CD8-positive, alpha-beta memory T cell (primary cell): ENCODE measurements around the gene MAP3K3. TPM values are rescaled to one million over a fixed set of nuclear protein-coding genes. Genes with fewer than 3 reads are reported as not detected.
A peak's percentile ranks its signal among the peaks of the same experiment; 100 is the strongest.

ENCODE experiments used
- CTCF ChIA-PET: fragments of 350-600 bp; sonication (Branson Sonifier 250); formaldehyde crosslinking; loops from one replicate; lab custom pipeline; 2021; ENCODE audit warnings: antibody characterized with exemption; lab: Charles Lee
- POLR2A ChIA-PET: fragments of 350-600 bp; sonication (Branson Sonifier 250); formaldehyde crosslinking; loops from one replicate; lab custom pipeline; 2021; ENCODE audit warnings: antibody characterized with exemption; lab: Charles Lee
- DNase-seq, 5 donors: peaks; one replicate each; pipeline versions ENCODE4 v3.0.0 to v3.0.0-alpha.2; 2020 to 2022; ENCODE audit warnings: mixed read lengths in 1 of 5
- H3K27ac ChIP-seq: one replicate; pipeline ENCODE4 v1.7.0; 2013; ENCODE audit warnings: low read depth, mild to moderate bottlenecking, low read length, moderate library complexity
- H3K27me3 ChIP-seq: 2 replicates; pipeline ENCODE4 v1.7.0; 2013; ENCODE audit warnings: low read length, mild to moderate bottlenecking; ENCODE audit not compliant: insufficient read depth, poor library complexity, severe bottlenecking
- H3K36me3 ChIP-seq: 2 replicates; pipeline ENCODE4 v1.7.0; 2013; ENCODE audit warnings: mild to moderate bottlenecking, low read length, moderate library complexity; ENCODE audit not compliant: insufficient read depth
- H3K4me1 ChIP-seq: 2 replicates; pipeline ENCODE4 v1.7.0; 2013; ENCODE audit warnings: mild to moderate bottlenecking, low read length, moderate library complexity; ENCODE audit not compliant: insufficient read depth
- H3K4me3 ChIP-seq: 2 replicates; pipeline ENCODE4 v1.7.0; 2013; ENCODE audit warnings: mild to moderate bottlenecking, low read length
- H3K9me3 ChIP-seq: 2 replicates; pipeline ENCODE4 v1.7.0; 2013; ENCODE audit warnings: mild to moderate bottlenecking, low read length
- H3K27ac Mint-ChIP-seq, 8 donors: one replicate each; pipeline ENCODE4 v1.8.0; 2020 to 2021; ENCODE audit warnings: mixed read lengths in 8 of 8, mild to moderate bottlenecking in 6 of 8, inconsistent platforms in 3 of 8, moderate library complexity in 3 of 8
- H3K27me3 Mint-ChIP-seq, 2 donors: one replicate each; pipeline ENCODE4 v1.8.0; 2020 to 2021; ENCODE audit warnings: mixed read lengths in 2 of 2, mild to moderate bottlenecking in 1 of 2, moderate library complexity in 1 of 2
- H3K36me3 Mint-ChIP-seq, 3 donors: one replicate each; pipeline ENCODE4 v1.8.0; 2020 to 2021; ENCODE audit warnings: mixed read lengths in 3 of 3, inconsistent platforms in 1 of 3, mild to moderate bottlenecking in 1 of 3
- H3K4me1 Mint-ChIP-seq, 3 donors: one replicate each; pipeline ENCODE4 v1.8.0; 2020 to 2021; ENCODE audit warnings: mixed read lengths in 3 of 3, inconsistent platforms in 1 of 3, mild to moderate bottlenecking in 1 of 3
- H3K4me3 Mint-ChIP-seq, 7 donors: one replicate each; pipeline ENCODE4 v1.8.0; 2020 to 2021; ENCODE audit warnings: mixed read lengths in 7 of 7, mild to moderate bottlenecking in 6 of 7, moderate library complexity in 4 of 7, inconsistent platforms in 2 of 7
- H3K9me3 Mint-ChIP-seq, 5 donors: one replicate each; pipeline ENCODE4 v1.8.0; 2020 to 2022; ENCODE audit warnings: mixed read lengths in 5 of 5, mild to moderate bottlenecking in 3 of 5, moderate library complexity in 2 of 5, inconsistent platforms in 1 of 5
- polyA plus RNA-seq: library from polyadenylated mRNA; unstranded; fragments of 300-500 nt; fragmentation: Illumina TruSeq; gene quantifications from one replicate; pipeline ENCODE4 v1.2.3, GENCODE V29; 2021
- total RNA-seq, 2 experiments: library from RNA; stranded (reverse); gene quantifications; one replicate each; pipeline ENCODE4 v1.2.3, GENCODE V29; 2021

Gene MAP3K3
- total and polyA plus RNA-seq, 3 experiments from 2014 or later: 34.7 to 50.3 (median 35.8) TPM

GRCh38 chr17:63694950-63695773 is 72.9 kb downstream of the MAP3K3 start:
- Mint-ChIP-seq H3K36me3 (peaks cover 3 to 85% (median 4%) of the 10 kb centered on the region in 3 donors), H3K4me3 (peak overlapping the region; percentile 50 to 88 (median 63)), H3K27me3 (peaks cover 0 to 3% of the 10 kb centered on the region in 2 donors), H3K9me3 (peaks cover 0 to 2% (median 0%) of the 10 kb centered on the region in 5 donors), H3K27ac (peak overlapping the region; percentile 66 to 99 (median 88)), H3K4me1 (peaks cover 50 to 64% (median 52%) of the 10 kb centered on the region in 3 donors)
- H3K4me3 ChIP-seq: no peak overlapping the region
- ChIA-PET POLR2A (interaction anchor here (0.6 to 7.5 kb wide), 19 partner anchors 13 to 269 kb away, joined by 3 to 270 read pairs (median 6); partner anchors contain the start of genes CCDC47, DCAF7, DDX42 and MAP3K3), CTCF (interaction anchor here (0.6 to 10.4 kb wide), 6 partner anchors 15 to 270 kb away, joined by 3 to 251 read pairs (median 4); partner anchors contain the start of genes GH2 and MAP3K3)
- DNase-seq: peak in 1 of 5 donors; percentile 31
- H3K4me1 ChIP-seq: peaks cover 42% of the 10 kb centered on the region
- H3K9me3 ChIP-seq: no peaks in the 10 kb centered on the region
- no peaks in the 10 kb centered on the region for H3K27me3 ChIP-seq
- peaks cover 34% of the 10 kb centered on the region for H3K36me3 ChIP-seq
- no peak overlapping the region for H3K27ac ChIP-seq

- no peaks in the 10 kb centered on the region for H3K27me3 ChIP-seq
- DNase-seq: peak in 1 of 5 donors; percentile 25
- H3K4me3 ChIP-seq: no peak overlapping the region
- ChIA-PET CTCF (interaction anchor here (1.5 to 10.4 kb wide), 3 partner anchors 15 to 270 kb away, joined by 3 to 251 read pairs (median 6); partner anchors contain the start of gene MAP3K3), POLR2A (interaction anchor here (1.0 to 7.5 kb wide), 7 partner anchors 13 to 270 kb away, joined by 3 to 270 read pairs (median 9); partner anchors contain the start of genes CCDC47, DDX42 and MAP3K3)
- H3K4me1 ChIP-seq: peaks cover 42% of the 10 kb centered on the region
- H3K9me3 ChIP-seq: no peaks in the 10 kb centered on the region
- Mint-ChIP-seq H3K36me3 (peaks cover 3 to 78% (median 4%) of the 10 kb centered on the region in 3 donors), H3K4me3 (peak overlapping the region; percentile 98 to 100 (median 98)), H3K27me3 (peaks cover 0 to 3% of the 10 kb centered on the region in 2 donors), H3K9me3 (peaks cover 0 to 2% (median 0%) of the 10 kb centered on the region in 5 donors), H3K4me1 (peaks cover 50 to 64% (median 52%) of the 10 kb centered on the region in 3 donors), H3K27ac (peak overlapping the region; percentile 52 to 99 (median 97))
- H3K36me3 ChIP-seq: peaks cover 29% of the 10 kb centered on the region
- H3K27ac ChIP-seq: no peak overlapping the region
Measured at GRCh38 chr17:63695889-63696288, 73.7 kb downstream of the MAP3K3 start.

GRCh38 chr17:63696381-63696961 is 74.3 kb downstream of the MAP3K3 start:
- peak in 4 of 5 donors; percentile 22 to 62 (median 52) for DNase-seq
- Mint-ChIP-seq H3K9me3 (peaks cover 0 to 3% (median 0%) of the 10 kb centered on the region in 5 donors), H3K27ac (peak overlapping the region; percentile 74 to 99 (median 97)), H3K27me3 (peaks cover 0 to 3% of the 10 kb centered on the region in 2 donors), H3K4me1 (peaks cover 54 to 68% (median 54%) of the 10 kb centered on the region in 3 donors), H3K4me3 (peak overlapping the region; percentile 98 to 100 (median 98)), H3K36me3 (peaks cover 3 to 76% (median 4%) of the 10 kb centered on the region in 3 donors)
- peak overlapping the region; percentile 28 for H3K27ac ChIP-seq
- CTCF ChIA-PET: interaction anchor here (1.5 to 10.4 kb wide), 5 partner anchors 14 to 270 kb away, joined by 3 to 251 read pairs (median 8); partner anchors contain the start of gene MAP3K3
- H3K4me1 ChIP-seq: peaks cover 44% of the 10 kb centered on the region
- H3K36me3 ChIP-seq: peaks cover 29% of the 10 kb centered on the region
- no peaks in the 10 kb centered on the region for H3K27me3 ChIP-seq
- H3K4me3 ChIP-seq: peak overlapping the region; percentile 95
- no peaks in the 10 kb centered on the region for H3K9me3 ChIP-seq
- POLR2A ChIA-PET: interaction anchor here (1.0 to 7.5 kb wide), 5 partner anchors 12 to 78 kb away, joined by 5 to 270 read pairs (median 20); partner anchors contain the start of genes CCDC47, DDX42 and MAP3K3

GRCh38 chr17:63697341-63698286 is 75.4 kb downstream of the MAP3K3 start:
- peak overlapping the region; percentile 74 for H3K27ac ChIP-seq
- peaks cover 0 to 3% of the 10 kb centered on the region in 2 donors for H3K27me3 Mint-ChIP-seq
- CTCF ChIA-PET: interaction anchor here (1.0 to 10.4 kb wide), 11 partner anchors 9 to 272 kb away, joined by 3 to 251 read pairs (median 6); partner anchors contain the start of genes CCDC47, DDX42 and MAP3K3
- peaks cover 0 to 6% (median 0%) of the 10 kb centered on the region in 5 donors for H3K9me3 Mint-ChIP-seq
- peak overlapping the region; percentile 95 for H3K4me3 ChIP-seq
- no peaks in the 10 kb centered on the region for H3K27me3 ChIP-seq
- peak; percentile 76 to 92 (median 84) for DNase-seq
- POLR2A ChIA-PET: interaction anchor here (0.6 to 7.5 kb wide), 12 partner anchors 11 to 1041 kb away, joined by 3 to 270 read pairs (median 6); partner anchors contain the start of genes CCDC47, DDX42 and MAP3K3
- H3K36me3 ChIP-seq: peaks cover 29% of the 10 kb centered on the region
- H3K4me1 Mint-ChIP-seq: peaks cover 61 to 71% (median 62%) of the 10 kb centered on the region in 3 donors
- H3K4me1 ChIP-seq: peaks cover 50% of the 10 kb centered on the region
- H3K4me3 Mint-ChIP-seq: peak overlapping the region; percentile 98 to 100 (median 98)
- peak overlapping the region; percentile 94 to 99 (median 98) for H3K27ac Mint-ChIP-seq
- no peaks in the 10 kb centered on the region for H3K9me3 ChIP-seq
- peaks cover 3 to 75% (median 4%) of the 10 kb centered on the region in 3 donors for H3K36me3 Mint-ChIP-seq

GRCh38 chr17:63698381-63698885 is 76.2 kb downstream of the MAP3K3 start:
- H3K27ac ChIP-seq: peak overlapping the region; percentile 74
- no peaks in the 10 kb centered on the region for H3K9me3 ChIP-seq
- H3K4me1 Mint-ChIP-seq: peaks cover 61 to 71% (median 63%) of the 10 kb centered on the region in 3 donors
- ChIA-PET CTCF (interaction anchor here (1.0 to 10.4 kb wide), 10 partner anchors 10 to 133 kb away, joined by 3 to 251 read pairs (median 6); partner anchors contain the start of genes CCDC47, DDX42 and MAP3K3), POLR2A (interaction anchor here (0.6 to 7.5 kb wide), 12 partner anchors 10 to 271 kb away, joined by 3 to 270 read pairs (median 6); partner anchors contain the start of genes CCDC47, DDX42 and MAP3K3)
- H3K9me3 Mint-ChIP-seq: peaks cover 0 to 6% (median 0%) of the 10 kb centered on the region in 5 donors
- peak overlapping the region; percentile 94 to 99 (median 98) for H3K27ac Mint-ChIP-seq
- peaks cover 58% of the 10 kb centered on the region for H3K4me1 ChIP-seq
- peaks cover 22% of the 10 kb centered on the region for H3K36me3 ChIP-seq
- peak overlapping the region; percentile 95 for H3K4me3 ChIP-seq
- peak in 2 of 5 donors; percentile 12 to 20 for DNase-seq
- peaks cover 2 to 75% (median 4%) of the 10 kb centered on the region in 3 donors for H3K36me3 Mint-ChIP-seq
- peak overlapping the region; percentile 98 to 100 (median 98) for H3K4me3 Mint-ChIP-seq
- no peaks in the 10 kb centered on the region for H3K27me3 ChIP-seq
- peaks cover 0 to 3% of the 10 kb centered on the region in 2 donors for H3K27me3 Mint-ChIP-seq

GRCh38 chr17:63698886-63699637 is 76.8 kb downstream of the MAP3K3 start:
- peak; percentile 80 to 97 (median 94) for DNase-seq
- Histone ChIP-seq H3K27ac (peak overlapping the region; percentile 74), H3K4me1 (peaks cover 60% of the 10 kb centered on the region), H3K27me3 (no peaks in the 10 kb centered on the region), H3K36me3 (peaks cover 19% of the 10 kb centered on the region), H3K4me3 (peak overlapping the region; percentile 95), H3K9me3 (no peaks in the 10 kb centered on the region)
- H3K27ac Mint-ChIP-seq: peak overlapping the region; percentile 91 to 99 (median 97)
- POLR2A ChIA-PET: interaction anchor here (0.6 to 7.5 kb wide), 15 partner anchors 9 to 807 kb away, joined by 3 to 270 read pairs (median 7); partner anchors contain the start of genes CCDC47, DDX42, DDX5 and MAP3K3
- H3K4me3 Mint-ChIP-seq: peak overlapping the region; percentile 98 to 100 (median 98)
- H3K36me3 Mint-ChIP-seq: peaks cover 7 to 75% (median 7%) of the 10 kb centered on the region in 3 donors
- CTCF ChIA-PET: interaction anchor here (1.0 to 10.4 kb wide), 8 partner anchors 11 to 133 kb away, joined by 3 to 251 read pairs (median 14); partner anchors contain the start of genes CCDC47, DDX42 and MAP3K3
- peaks cover 62 to 71% (median 66%) of the 10 kb centered on the region in 3 donors for H3K4me1 Mint-ChIP-seq
- H3K9me3 Mint-ChIP-seq: peaks cover 0 to 6% (median 0%) of the 10 kb centered on the region in 5 donors
- peaks cover 0 to 3% of the 10 kb centered on the region in 2 donors for H3K27me3 Mint-ChIP-seq
